Body of pancreas (tissue), 4 donors: ENCODE data around the gene SLC24A4. TPM values are rescaled to one million over a fixed set of nuclear protein-coding genes. Genes with fewer than 3 reads are reported as not detected.

Experiments used
- ATAC-seq: fragments of 150-250 bp; one replicate; pipeline ENCODE4 v1.9.1; 2016
- DNase-seq, 4 donors: peaks; one replicate each; pipeline ENCODE4 v3.0.0-alpha.2; 2019
- H3K27ac ChIP-seq, 4 donors: fragments of 200-600 bp; sonication (generic); 1 replicate in 3 of 4; 2 replicates in 1 of 4; pipeline versions ENCODE4 v1.5.1 to v1.6.1; 2016 to 2019; ENCODE audit warnings: mild to moderate bottlenecking in 1 of 4, mixed read lengths in 1 of 4, moderate library complexity in 1 of 4
- H3K27me3 ChIP-seq, 2 donors: fragments of 200-600 bp; sonication (generic); one replicate each; pipeline ENCODE4 v1.6.0; 2016; ENCODE audit warnings: mild to moderate bottlenecking in 1 of 2
- H3K36me3 ChIP-seq, 2 donors: fragments of 200-600 bp; sonication (generic); replicated peaks in 1 of 2; 2 replicates each; pipeline ENCODE4 v1.5.1; 2016; ENCODE audit warnings: low read depth in 2 of 2; ENCODE audit not compliant: insufficient read depth in 1 of 2
- H3K4me1 ChIP-seq: fragments of 200-600 bp; sonication (generic); one replicate; pipeline ENCODE4 v1.6.0; 2016
- H3K4me3 ChIP-seq, 2 donors: fragments of 200-600 bp; sonication (generic); 1 replicate in 1 of 2; 2 replicates in 1 of 2; pipeline ENCODE4 v1.5.1; 2016 to 2019
- H3K9me3 ChIP-seq, 3 donors: fragments of 200-600 bp; sonication (generic); 1 replicate in 2 of 3; 2 replicates in 1 of 3; pipeline ENCODE4 v1.5.1; 2016
- CTCF ChIP-seq, 7 experiments: fragments of 450-650 bp in 4 of 7; fragments of 200-600 bp in 3 of 7; sonication (generic) in 3 of 7; IDR thresholded peaks; one replicate each; pipeline ENCODE4 v1.5.1; 2016 to 2019; ENCODE audit warnings: antibody characterized with exemption in 7 of 7
- POLR2A ChIP-seq, 3 donors: fragments of 450-650 bp; IDR thresholded peaks; one replicate each; pipeline ENCODE4 v1.6.1; 2016; ENCODE audit warnings: antibody characterized with exemption in 3 of 3, mild to moderate bottlenecking in 2 of 3
- WGBS, 2 donors: methylation state at CpG; one replicate each; pipeline ENCODE4 v1.1.5; 2017; 5-methylcytosine and 5-hydroxymethylcytosine counted together
- intact Hi-C: fragments of 100-400 bp; cut with DNase I; formaldehyde crosslinking; loops from one replicate; pipeline ENCODE4 v1.15.1; 2023
- total RNA-seq, 2 donors: library from RNA; depleted of rRNA; stranded (reverse); fragments of >200 nt; gene quantifications; one replicate each; pipeline ENCODE4 v1.1.0, GENCODE V29; 2016

Gene SLC24A4
- total RNA-seq, 2 donors from 2014 or later, result 0.26 TPM; not detected in 1

GRCh38 chr14:92473969-92474535 is 151.1 kb downstream of the SLC24A4 start:
- WGBS, 2 donors, result 67 to 74% methylated on average over 3 of the region's 3 CpGs
- TF ChIP-seq CTCF (IDR thresholded peaks at IDR 0.05) (no peak), POLR2A (IDR thresholded peaks at IDR 0.05) (no peak)
- no peaks in the 10 kb centered on the region for H3K9me3 ChIP-seq
- H3K27ac ChIP-seq, result no peak overlapping the region
- intact Hi-C loops, result no loop called here
- no peak overlapping the region for H3K4me3 ChIP-seq
- ATAC-seq (no peak), DNase-seq (no peak)
- H3K36me3 ChIP-seq, result no peaks in the 10 kb centered on the region
- no peaks in the 10 kb centered on the region for H3K27me3 ChIP-seq
- no peaks in the 10 kb centered on the region for H3K4me1 ChIP-seq

- H3K4me3 ChIP-seq, result no peak overlapping the region
- ATAC-seq (no peak), DNase-seq (no peak)
- no peaks in the 10 kb centered on the region for H3K27me3 ChIP-seq
- no peaks in the 10 kb centered on the region for H3K36me3 ChIP-seq
- H3K27ac ChIP-seq, result no peak overlapping the region
- WGBS, 2 donors, result 83 to 100% methylated on average over 1 of the region's 1 CpG
- no peaks in the 10 kb centered on the region for H3K4me1 ChIP-seq
- intact Hi-C loops, result no loop called here
- no peaks in the 10 kb centered on the region for H3K9me3 ChIP-seq
- no peak for TF ChIP-seq POLR2A (IDR thresholded peaks at IDR 0.05)
- no peak for TF ChIP-seq CTCF (IDR thresholded peaks at IDR 0.05)
Observed at GRCh38 chr14:92475037-92475436, 152.1 kb downstream of the SLC24A4 start.

- DNase-seq (peak in 2 of 4 donors; percentile 32 to 63), ATAC-seq (peak; percentile 30)
- TF ChIP-seq POLR2A (IDR thresholded peaks at IDR 0.05) (no peak), CTCF (IDR thresholded peaks at IDR 0.05) (no peak)
- H3K27ac ChIP-seq, result peak overlapping the region in 1 of 4 donors; percentile 60
- intact Hi-C loops, result no loop called here
- H3K9me3 ChIP-seq, result no peaks in the 10 kb centered on the region
- WGBS, 2 donors, result 52 to 56% methylated on average over 14 of the region's 14 CpGs
- no peak overlapping the region for H3K4me3 ChIP-seq
- H3K36me3 ChIP-seq, result no peaks in the 10 kb centered on the region
- H3K4me1 ChIP-seq, result no peaks in the 10 kb centered on the region
- H3K27me3 ChIP-seq, result no peaks in the 10 kb centered on the region
Observed at GRCh38 chr14:92475451-92476187, 152.7 kb downstream of the SLC24A4 start.

GRCh38 chr14:92480856-92481255 is 157.9 kb downstream of the SLC24A4 start:
- TF ChIP-seq POLR2A (IDR thresholded peaks at IDR 0.05) (no peak), CTCF (IDR thresholded peaks at IDR 0.05) (no peak)
- WGBS, 2 donors, result 45 to 47% methylated on average over 3 of the region's 3 CpGs
- ATAC-seq, result no peak

More at GRCh38 chr14:92480856-92481255, 157.9 kb downstream of the SLC24A4 start:
- Histone ChIP-seq H3K36me3 (no peaks in the 10 kb centered on the region), H3K27ac (no peak overlapping the region), H3K9me3 (no peaks in the 10 kb centered on the region), H3K4me3 (no peak overlapping the region), H3K4me1 (no peaks in the 10 kb centered on the region), H3K27me3 (no peaks in the 10 kb centered on the region)
- no peak for DNase-seq
- intact Hi-C loops, result no loop called here
